Mesenchymal stem cell (in vitro differentiated cells and primary cell): ENCODE results near the gene RPUSD4.

Source experiments
- DNase-seq: peaks from one replicate; pipeline ENCODE4 v3.0.0-alpha.2; 2013
- H2AFZ ChIP-seq: one replicate; pipeline ENCODE4 v1.6.1; 2013; ENCODE audit warnings: low read depth, mild to moderate bottlenecking, control low read depth, inconsistent platforms, low read length, moderate library complexity
- H2AK5ac ChIP-seq: 2 replicates; pipeline ENCODE4 v1.6.1; 2013; ENCODE audit warnings: low read length, moderate library complexity, mild to moderate bottlenecking, inconsistent platforms; ENCODE audit not compliant: severe bottlenecking
- H2BK120ac ChIP-seq: one replicate; pipeline ENCODE4 v1.6.1; 2013; ENCODE audit warnings: low read depth, mild to moderate bottlenecking, inconsistent platforms, low read length, moderate library complexity
- H2BK12ac ChIP-seq, 2 experiments: one replicate each; pipeline ENCODE4 v1.6.1; 2013; ENCODE audit warnings: inconsistent platforms in 2 of 2, low read length in 2 of 2, mild to moderate bottlenecking in 2 of 2, moderate library complexity in 2 of 2, control low read depth in 1 of 2
- H2BK15ac ChIP-seq: one replicate; pipeline ENCODE4 v1.6.1; 2013; ENCODE audit warnings: mild to moderate bottlenecking, low read depth, inconsistent platforms; ENCODE audit not compliant: poor library complexity, severe bottlenecking
- H2BK5ac ChIP-seq: 2 replicates; pipeline ENCODE4 v1.6.1; 2013; ENCODE audit warnings: low read depth, mild to moderate bottlenecking, low read length, control low read depth, inconsistent platforms; ENCODE audit not compliant: poor library complexity, severe bottlenecking
- H3K14ac ChIP-seq, 2 experiments: one replicate each; pipeline ENCODE4 v1.6.1; 2013; ENCODE audit warnings: inconsistent platforms in 2 of 2, low read length in 2 of 2, control low read depth in 1 of 2, mild to moderate bottlenecking in 1 of 2, moderate library complexity in 1 of 2
- H3K18ac ChIP-seq, 2 experiments: one replicate each; pipeline ENCODE4 v1.6.1; 2013; ENCODE audit warnings: inconsistent platforms in 2 of 2, low read length in 2 of 2, control low read depth in 1 of 2, low read depth in 1 of 2, mild to moderate bottlenecking in 1 of 2
- H3K23ac ChIP-seq, 2 experiments: one replicate each; pipeline ENCODE4 v1.6.1; 2013; ENCODE audit warnings: inconsistent platforms in 2 of 2, low read length in 2 of 2, mild to moderate bottlenecking in 2 of 2, moderate library complexity in 2 of 2, control low read depth in 1 of 2
- H3K27ac ChIP-seq: 2 replicates; pipeline ENCODE4 v1.5.1; 2013; ENCODE audit warnings: mild to moderate bottlenecking, moderate library complexity, low read length, control low read depth, inconsistent platforms; ENCODE audit not compliant: poor library complexity, severe bottlenecking
- H3K27me3 ChIP-seq, 2 experiments: 2 replicates each; pipeline versions ENCODE4 v1.6.1 to v1.7.0; 2013; ENCODE audit warnings: low read length in 2 of 2, mild to moderate bottlenecking in 2 of 2, moderate library complexity in 2 of 2, control low read depth in 1 of 2, inconsistent platforms in 1 of 2; ENCODE audit not compliant: control insufficient read depth in 1 of 2, insufficient read depth in 1 of 2
- H3K36me3 ChIP-seq, 2 experiments: 2 replicates each; pipeline versions ENCODE4 v1.6.1 to v1.7.0; 2013; ENCODE audit warnings: low read length in 2 of 2, control low read depth in 1 of 2, inconsistent platforms in 1 of 2, low read depth in 1 of 2, mild to moderate bottlenecking in 1 of 2; ENCODE audit not compliant: insufficient read depth in 2 of 2, control insufficient read depth in 1 of 2
- H3K4ac ChIP-seq, 2 experiments: one replicate each; pipeline ENCODE4 v1.6.1; 2013; ENCODE audit warnings: inconsistent platforms in 2 of 2, low read length in 2 of 2, mild to moderate bottlenecking in 2 of 2, moderate library complexity in 2 of 2, control low read depth in 1 of 2, low read depth in 1 of 2
- H3K4me1 ChIP-seq: 2 replicates; pipeline ENCODE4 v1.6.1; 2013; ENCODE audit warnings: low read depth, low read length, control low read depth; ENCODE audit not compliant: control insufficient read depth, insufficient read depth
- H3K4me2 ChIP-seq: 2 replicates; pipeline ENCODE4 v1.6.1; 2013; ENCODE audit warnings: low read length, mild to moderate bottlenecking, inconsistent platforms; ENCODE audit not compliant: poor library complexity, severe bottlenecking
- H3K4me3 ChIP-seq, 2 experiments: 2 replicates each; pipeline versions ENCODE4 v1.5.1 to v1.7.0; 2013; ENCODE audit warnings: low read length in 2 of 2, mild to moderate bottlenecking in 2 of 2, control low read depth in 1 of 2, low read depth in 1 of 2; ENCODE audit not compliant: insufficient read depth in 1 of 2
- H3K79me1 ChIP-seq: replicated peaks from 2 replicates; pipeline ENCODE4 v1.6.1; 2013; ENCODE audit warnings: mild to moderate bottlenecking, control low read depth, low read length, inconsistent platforms; ENCODE audit not compliant: poor library complexity, severe bottlenecking
- H3K9ac ChIP-seq: 2 replicates; pipeline ENCODE4 v1.7.0; 2013; ENCODE audit warnings: mild to moderate bottlenecking, low read length, moderate library complexity
- H3K9me3 ChIP-seq: 2 replicates; pipeline ENCODE4 v1.7.0; 2013; ENCODE audit warnings: mild to moderate bottlenecking, low read length; ENCODE audit not compliant: control insufficient read depth
- H4K8ac ChIP-seq: one replicate; pipeline ENCODE4 v1.6.1; 2013; ENCODE audit warnings: inconsistent platforms, mild to moderate bottlenecking, low read length, moderate library complexity
- H4K91ac ChIP-seq: one replicate; pipeline ENCODE4 v1.6.1; 2013; ENCODE audit warnings: mild to moderate bottlenecking, low read length, inconsistent platforms
- WGBS: methylation state at CpG from one replicate; pipeline ENCODE4 v1.1.7; 2013; ENCODE audit warnings: mixed read lengths; 5-methylcytosine and 5-hydroxymethylcytosine counted together

The RPUSD4 gene

GRCh38 chr11:126182787-126183445 lies 28.5 kb downstream of the RPUSD4 start:
- Histone ChIP-seq H2AFZ (no peak overlapping the region), H2BK15ac (no peak overlapping the region), H2BK120ac (no peak overlapping the region), H3K36me3 (peaks cover 0 to 12% of the 10 kb centered on the region in 2 experiments), H3K27me3 (no peaks in the 10 kb centered on the region), H4K91ac (no peak overlapping the region), H3K79me1 (no peaks in the 10 kb centered on the region), H3K27ac (no peak overlapping the region), H2AK5ac (no peak overlapping the region), H3K9me3 (no peaks in the 10 kb centered on the region), H3K4me3 (no peak overlapping the region), H4K8ac (no peak overlapping the region), H3K18ac (no peak overlapping the region), H3K9ac (no peak overlapping the region), H3K4me1 (peaks cover 13% of the 10 kb centered on the region), H3K14ac (no peak overlapping the region), H3K4ac (no peak overlapping the region), H2BK5ac (no peak overlapping the region), H3K23ac (no peak overlapping the region), H3K4me2 (no peak overlapping the region), H2BK12ac (no peak overlapping the region)
- DNase-seq = no peak
- 93% methylated on average over 8 of the region's 11 CpGs for WGBS

- no peak overlapping the region for H2BK12ac ChIP-seq
- no peak overlapping the region for H2BK5ac ChIP-seq
- no peak overlapping the region for H3K4me2 ChIP-seq
- H3K27ac ChIP-seq = no peak overlapping the region
- H3K18ac ChIP-seq = no peak overlapping the region
- no peak overlapping the region for H3K4ac ChIP-seq
- no peak overlapping the region for H2BK15ac ChIP-seq
- no peak overlapping the region for H4K8ac ChIP-seq
- H3K36me3 ChIP-seq = peaks cover 0 to 8% of the 10 kb centered on the region in 2 experiments
- no peak overlapping the region for H2AK5ac ChIP-seq
- 91% methylated on average over 9 of the region's 13 CpGs for WGBS
- no peak overlapping the region for H2BK120ac ChIP-seq
- no peak overlapping the region for H4K91ac ChIP-seq
- no peak overlapping the region for H3K14ac ChIP-seq
- H3K9ac ChIP-seq = no peak overlapping the region
- H3K4me3 ChIP-seq = no peak overlapping the region
- H3K79me1 ChIP-seq = no peaks in the 10 kb centered on the region
- H3K27me3 ChIP-seq = peaks cover 0 to 5% of the 10 kb centered on the region in 2 experiments
- H3K9me3 ChIP-seq = no peaks in the 10 kb centered on the region
- no peak overlapping the region for H2AFZ ChIP-seq
- DNase-seq = no peak
- no peak overlapping the region for H3K23ac ChIP-seq
- peaks cover 13% of the 10 kb centered on the region for H3K4me1 ChIP-seq
Measured at GRCh38 chr11:126181939-126182730, 29.3 kb downstream of the RPUSD4 start.

- Histone ChIP-seq H2BK15ac (no peak overlapping the region), H3K14ac (no peak overlapping the region), H2AFZ (no peak overlapping the region), H3K4me1 (peaks cover under 1% of the 10 kb centered on the region), H2AK5ac (no peak overlapping the region), H3K27ac (no peak overlapping the region), H3K9me3 (no peaks in the 10 kb centered on the region), H3K4me2 (no peak overlapping the region), H3K9ac (no peak overlapping the region), H3K18ac (no peak overlapping the region), H3K27me3 (peaks cover 0 to 22% of the 10 kb centered on the region in 2 experiments), H3K79me1 (no peaks in the 10 kb centered on the region), H2BK12ac (no peak overlapping the region), H2BK5ac (no peak overlapping the region), H3K23ac (no peak overlapping the region), H4K8ac (no peak overlapping the region), H3K4me3 (no peak overlapping the region), H4K91ac (no peak overlapping the region), H3K36me3 (no peaks in the 10 kb centered on the region), H3K4ac (no peak overlapping the region), H2BK120ac (no peak overlapping the region)
- DNase-seq = no peak
- WGBS = 85% methylated on average over 8 of the region's 8 CpGs
Measured at GRCh38 chr11:126176853-126177470, 34.5 kb downstream of the RPUSD4 start.

- H2AFZ ChIP-seq = no peak overlapping the region
- H3K27ac ChIP-seq = no peak overlapping the region
- H3K27me3 ChIP-seq = peaks cover 0 to 26% of the 10 kb centered on the region in 2 experiments
- H3K4me3 ChIP-seq = no peak overlapping the region
- no peak overlapping the region for H4K8ac ChIP-seq
- H3K9me3 ChIP-seq = no peaks in the 10 kb centered on the region
- H3K4me2 ChIP-seq = no peak overlapping the region
- no peaks in the 10 kb centered on the region for H3K79me1 ChIP-seq
- H4K91ac ChIP-seq = no peak overlapping the region
- H2BK5ac ChIP-seq = no peak overlapping the region
- no peak for DNase-seq
- H3K4ac ChIP-seq = no peak overlapping the region
- H2AK5ac ChIP-seq = no peak overlapping the region
- H3K9ac ChIP-seq = peak overlapping the region; percentile 58
- 88% methylated on average over 15 of the region's 15 CpGs for WGBS
- no peaks in the 10 kb centered on the region for H3K4me1 ChIP-seq
- no peak overlapping the region for H3K18ac ChIP-seq
- no peak overlapping the region for H3K23ac ChIP-seq
- no peaks in the 10 kb centered on the region for H3K36me3 ChIP-seq
- H2BK15ac ChIP-seq = no peak overlapping the region
- H2BK120ac ChIP-seq = no peak overlapping the region
- H3K14ac ChIP-seq = no peak overlapping the region
- H2BK12ac ChIP-seq = no peak overlapping the region
Measured at GRCh38 chr11:126175393-126175792, 36.1 kb downstream of the RPUSD4 start.
